K562 (cell line): ENCODE measurements around the gene CHRNA10. TPM values are rescaled to one million over a fixed set of nuclear protein-coding genes. Genes with fewer than 3 reads are reported as not detected.

Experiments
- ATAC-seq: fragments of 200-7000 bp; cut with Tn5 transposase; 3 replicates; pipeline ENCODE4 v1.9.1; 2020; ENCODE audit warnings: moderate library complexity
- BruUV-seq: library from RNA; stranded (reverse); fragments of 400-500 nt; replicated peaks from 2 replicates; lab custom pipeline; 2021; lab: Mats Ljungman, UMichigan
- CTCF ChIA-PET: fragments of 300-600 bp; formaldehyde crosslinking; extraction: SDS; loops from one replicate; lab custom pipeline; 2021; ENCODE audit warnings: low intra/inter-chr PET ratio; lab: Yijun Ruan, JAX
- POLR2A ChIA-PET: fragments of 300-600, 350-650 bp; sonication (Branson Sonifier 250); formaldehyde crosslinking; extraction: SDS; loops from one replicate; lab custom pipeline; 2021; ENCODE audit warnings: antibody characterized with exemption, inconsistent platforms; lab: Yijun Ruan, JAX
- DNase-seq, 4 experiments: peaks; one replicate each; pipeline versions ENCODE4 v3.0.0 to v3.0.0-alpha.2; 2011 to 2018; ENCODE audit warnings: low spot score in 3 of 4, mixed read lengths in 3 of 4; ENCODE audit errors: extremely low read depth in 1 of 4
- FAIRE-seq: peaks from 2 replicates; lab custom pipeline; 2011; peaks lifted over from hg19 to GRCh38; lab: Jason Lieb, UNC
- H2AFZ ChIP-seq: 2 replicates; pipeline ENCODE4 v1.6.0; 2011; ENCODE audit warnings: low read depth, low read length, control low read depth, inconsistent platforms
- H3K27ac ChIP-seq: fragments of 200-600 bp; 3 replicates; pipeline ENCODE4 v1.8.0; 2011; ENCODE audit warnings: low read depth, mild to moderate bottlenecking, control low read depth, inconsistent platforms, low read length, moderate library complexity, mixed read lengths; ENCODE audit errors: extremely low read depth
- H3K27me3 ChIP-seq, 2 experiments: fragments of 300-600 bp in 1 of 2; 2 replicates in 1 of 2; 3 replicates in 1 of 2; pipeline versions ENCODE4 v1.6.0 to v1.8.0; 2011; ENCODE audit warnings: inconsistent platforms in 2 of 2, low read length in 2 of 2, mild to moderate bottlenecking in 1 of 2, mixed read lengths in 1 of 2, moderate library complexity in 1 of 2; ENCODE audit not compliant: control insufficient read depth in 2 of 2, insufficient read depth in 2 of 2
- H3K36me3 ChIP-seq: fragments of 300-600 bp; 3 replicates; pipeline ENCODE4 v1.8.0; 2011; ENCODE audit warnings: mild to moderate bottlenecking, low read length, inconsistent platforms; ENCODE audit not compliant: control insufficient read depth, insufficient read depth
- H3K4me1 ChIP-seq, 2 experiments: fragments of 200-600 bp in 1 of 2; replicated peaks in 1 of 2; 2 replicates in 1 of 2; 3 replicates in 1 of 2; pipeline versions ENCODE4 v1.5.1 to v1.8.0; 2011; ENCODE audit warnings: inconsistent platforms in 2 of 2, low read length in 2 of 2, mild to moderate bottlenecking in 1 of 2, mixed read lengths in 1 of 2, moderate library complexity in 1 of 2; ENCODE audit not compliant: control insufficient read depth in 2 of 2, insufficient read depth in 2 of 2
- H3K4me2 ChIP-seq: 2 replicates; pipeline ENCODE4 v1.6.1; 2011; ENCODE audit warnings: low read length, control low read depth, inconsistent platforms, mixed read lengths; ENCODE audit not compliant: insufficient read depth
- H3K4me3 ChIP-seq: fragments of 200-600 bp; sonication (generic), shearing (Covaris generic); 2 replicates; pipeline ENCODE4 v1.5.1; 2016; ENCODE audit warnings: control low read depth, inconsistent platforms
- H3K79me2 ChIP-seq: fragments of 200-600 bp; 3 replicates; pipeline ENCODE4 v1.8.0; 2011; ENCODE audit warnings: low read length, inconsistent platforms; ENCODE audit not compliant: control insufficient read depth, insufficient read depth
- H3K9ac ChIP-seq, 2 experiments: 2 replicates each; pipeline versions ENCODE4 v1.6.0 to v1.6.1; 2011; ENCODE audit warnings: low read depth in 2 of 2, low read length in 2 of 2, control low read depth in 1 of 2, inconsistent platforms in 1 of 2, mild to moderate bottlenecking in 1 of 2, mixed read lengths in 1 of 2; ENCODE audit not compliant: insufficient read depth in 1 of 2
- H3K9me1 ChIP-seq: one replicate; pipeline ENCODE4 v1.6.0; 2011; ENCODE audit warnings: inconsistent platforms, mild to moderate bottlenecking, low read length, moderate library complexity; ENCODE audit not compliant: control insufficient read depth, insufficient read depth
- H3K9me3 ChIP-seq: replicated peaks from 2 replicates; pipeline ENCODE4 v1.5.1; 2011; ENCODE audit warnings: low read depth, low read length, inconsistent platforms; ENCODE audit not compliant: control insufficient read depth, insufficient read depth
- H4K20me1 ChIP-seq: replicated peaks from 2 replicates; pipeline ENCODE4 v1.6.1; 2011; ENCODE audit warnings: low read length, inconsistent platforms, mixed read lengths; ENCODE audit not compliant: control insufficient read depth, insufficient read depth
- EP400 ChIP-seq: fragments of 450-650 bp; IDR thresholded peaks from 2 replicates; pipeline ENCODE4 v1.6.1; 2017; ENCODE audit warnings: antibody characterized with exemption, mild to moderate bottlenecking, moderate library complexity
- FOXA3 ChIP-seq, 2 experiments: fragments of 450-650 bp in 1 of 2; sonication (generic) in 1 of 2; formaldehyde crosslinking; IDR thresholded peaks in 1 of 2; conservative IDR thresholded peaks in 1 of 2; 2 replicates each; pipeline versions ENCODE4 v1.4.0 to v1.8.0; 2020 to 2022; ENCODE audit warnings: mild to moderate bottlenecking in 2 of 2, missing genetic modification reagents in 1 of 2
- GTF2E2 ChIP-seq: fragments of 200-800 bp; sonication (Bioruptor generic); IDR thresholded peaks from 2 replicates; pipeline ENCODE4 v1.6.1; 2016; ENCODE audit warnings: missing genetic modification characterization, missing compliant biosample characterization
- TEAD1 ChIP-seq, 2 experiments: fragments of 450-650 bp in 1 of 2; sonication (generic) in 1 of 2; formaldehyde crosslinking; IDR thresholded peaks; 2 replicates each; pipeline versions ENCODE4 v1.4.0 to v1.8.0; 2020 to 2022; ENCODE audit warnings: mild to moderate bottlenecking in 2 of 2, missing genetic modification reagents in 1 of 2
- ZNF431 ChIP-seq: sonication (generic); formaldehyde crosslinking; IDR thresholded peaks from 2 replicates; pipeline ENCODE4 v1.8.0; 2022; ENCODE audit warnings: mild to moderate bottlenecking, missing genetic modification reagents
- WGBS: fragments of 100-300 bp; shearing (Covaris generic); methylation state at CpG from one replicate; pipeline ENCODE4 v1.1.6; 2016; ENCODE audit warnings: low coverage, mixed read lengths; ENCODE audit not compliant: insufficient coverage; ENCODE audit errors: missing lambda C conversion rate; 5-methylcytosine and 5-hydroxymethylcytosine counted together
- in situ Hi-C: fragments of 300-500 bp; cut with MboI; formaldehyde crosslinking; loops from 4 replicates; pipeline ENCODE4 v1.15.0; 2018; ENCODE audit warnings: inconsistent platforms, mixed read lengths
- intact Hi-C: fragments of 100-400 bp; cut with micrococcal nuclease; formaldehyde crosslinking; loops from 2 replicates; pipeline ENCODE4 v1.14.2; 2022
- polyA plus RNA-seq, 8 experiments: library from polyadenylated mRNA; depleted of rRNA in 4 of 8; stranded (reverse) in 5 of 8; unstranded in 3 of 8; fragments of >200 nt; fragmentation: Nextera tagmentation in 2 of 8; fragmentation: Illumina TruSeq in 1 of 8; extraction: Ambion mirVana in 2 of 8; extraction: Trizol in 1 of 8; gene quantifications; 2 replicates each; pipeline versions ENCODE4 v1.2.1 to v1.2.3, GENCODE V29; 2011 to 2014; ENCODE audit warnings: inconsistent platforms in 1 of 8, missing spikeins in 1 of 8
- total RNA-seq, 7 experiments: library from RNA; depleted of rRNA in 6 of 7; stranded (reverse); fragments of >200 nt in 6 of 7; fragmentation: Illumina TruSeq in 2 of 7; extraction: Trizol in 2 of 7; gene quantifications; 2 replicates each; pipeline versions ENCODE4 v1.2.1 to v1.2.3, GENCODE V29; 2011 to 2021; ENCODE audit warnings: low replicate concordance in 1 of 7
- TF ChIP-seq, protein P1 (sequence below): fragments of 250-450 bp; sonication (Bioruptor Pico); IDR thresholded peaks from 2 replicates; pipeline ENCODE4 v1.4.0; 2020; ENCODE audit warnings: mild to moderate bottlenecking
- TF ChIP-seq, protein P2 (sequence below): fragments of 450-650 bp; formaldehyde crosslinking; IDR thresholded peaks from 2 replicates; pipeline ENCODE4 v1.4.0; 2020; ENCODE audit warnings: mild to moderate bottlenecking, moderate library complexity

Gene CHRNA10
- total and polyA plus RNA-seq, 9 of the 15 experiments (the other 6 are each of a cell fraction or from before 2014, with no cell fraction given) = 0.35 to 1.9 (median 0.81) TPM

DNA sequence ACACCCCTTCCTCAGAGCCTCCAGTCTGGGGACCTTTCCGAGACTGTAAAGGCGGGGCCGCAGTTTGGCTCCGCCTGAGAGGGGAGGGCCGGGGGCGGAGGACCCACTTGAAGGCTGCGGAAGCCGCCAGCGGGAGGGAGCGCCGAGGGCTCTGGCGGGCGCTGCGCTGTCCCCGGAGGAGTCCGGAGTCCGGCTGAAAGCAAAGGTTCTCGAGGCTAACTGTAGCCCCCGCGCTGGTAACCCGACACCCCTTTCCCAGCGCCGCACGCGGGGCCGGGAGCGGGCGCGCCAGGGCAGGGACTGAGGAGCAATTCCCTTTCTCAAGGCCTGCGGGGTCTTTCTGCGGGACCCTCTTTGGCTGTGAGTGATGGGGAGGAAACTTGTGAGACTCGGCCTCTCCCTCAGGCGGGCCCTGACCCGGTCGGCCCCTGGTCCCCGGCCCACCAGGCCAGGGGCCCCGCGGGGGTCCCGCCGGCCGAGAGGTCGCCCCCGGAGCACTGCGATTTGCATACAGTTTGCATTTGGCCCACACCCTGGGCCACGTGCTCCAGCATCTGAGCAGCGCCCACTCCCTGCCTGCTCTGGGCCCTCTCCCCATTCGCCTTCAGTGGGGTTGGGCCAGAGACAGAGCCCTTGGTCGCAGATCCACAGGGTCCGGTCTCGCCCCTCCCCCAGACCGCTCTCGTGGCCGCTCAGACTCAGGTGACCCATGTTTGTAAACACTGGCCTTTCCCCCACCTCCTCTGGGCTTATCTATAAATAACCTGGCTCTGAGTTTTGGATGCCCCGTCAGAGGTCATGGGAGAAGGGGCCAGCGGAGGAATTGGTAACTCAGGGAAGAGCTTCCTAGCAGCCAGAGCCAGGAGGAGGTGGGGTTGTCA is 28.9 kb downstream of the CHRNA10 start (continued):
- TF ChIP-seq, protein P1, sequence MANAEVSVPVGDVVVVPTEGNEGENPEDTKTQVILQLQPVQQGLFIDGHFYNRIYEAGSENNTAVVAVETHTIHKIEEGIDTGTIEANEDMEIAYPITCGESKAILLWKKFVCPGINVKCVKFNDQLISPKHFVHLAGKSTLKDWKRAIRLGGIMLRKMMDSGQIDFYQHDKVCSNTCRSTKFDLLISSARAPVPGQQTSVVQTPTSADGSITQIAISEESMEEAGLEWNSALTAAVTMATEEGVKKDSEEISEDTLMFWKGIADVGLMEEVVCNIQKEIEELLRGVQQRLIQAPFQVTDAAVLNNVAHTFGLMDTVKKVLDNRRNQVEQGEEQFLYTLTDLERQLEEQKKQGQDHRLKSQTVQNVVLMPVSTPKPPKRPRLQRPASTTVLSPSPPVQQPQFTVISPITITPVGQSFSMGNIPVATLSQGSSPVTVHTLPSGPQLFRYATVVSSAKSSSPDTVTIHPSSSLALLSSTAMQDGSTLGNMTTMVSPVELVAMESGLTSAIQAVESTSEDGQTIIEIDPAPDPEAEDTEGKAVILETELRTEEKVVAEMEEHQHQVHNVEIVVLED = no peak
- TF ChIP-seq EP400 (peak; percentile 77; the same call in 1 of the 2 replicates), GTF2E2 (tag) (peak; percentile 53; the same call in 1 of the 2 replicates), FOXA3 (CRISPR knock-in tag; conservative IDR thresholded peaks at IDR 0.05 in 1 of 2, IDR thresholded peaks at IDR 0.05 in 1 of 2) (peak in 1 of 2 experiments; percentile 80; a peak in 3 of 4 replicates), TEAD1 (CRISPR knock-in tag; IDR thresholded peaks at IDR 0.05) (peak in 1 of 2 experiments; percentile 87; a peak in 2 of 4 replicates), ZNF431 (CRISPR knock-in tag) (peak; percentile 18; the same call in 1 of the 2 replicates)

DNA sequence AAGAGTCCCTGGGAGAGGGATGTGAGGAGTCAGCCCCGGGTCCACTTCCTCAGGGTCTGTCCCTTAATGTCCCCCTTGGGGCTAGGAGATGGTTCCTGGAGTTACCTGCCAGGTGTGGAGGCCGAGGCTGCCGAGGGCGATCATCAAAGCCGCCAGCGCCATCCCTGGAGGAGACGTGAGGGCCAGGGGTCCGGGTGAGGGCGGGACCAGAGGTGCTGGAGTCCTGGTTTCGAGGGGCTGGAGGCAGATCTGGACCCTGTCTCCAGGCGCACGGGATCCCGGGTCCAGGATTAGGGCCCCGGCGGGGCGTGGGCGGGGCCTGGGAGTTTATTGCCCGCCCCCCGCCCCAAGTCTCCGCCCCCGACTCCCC is 29.5 kb downstream of the CHRNA10 start, which contains the start of gene ART5:
TSS of gene ART5 (minus strand) at position 292 of the 370 bp plus-strand sequence. CDS start at position 162, 130 bp downstream.
- no TSS peak for BruUV-seq
- Histone ChIP-seq H3K36me3 (no peaks in the 10 kb centered on the region), H3K9me3 (peaks cover 3% of the 10 kb centered on the region; the same call in 1 of the 2 replicates), H4K20me1 (no peaks in the 10 kb centered on the region), H3K4me3 (peak within 1 kb of the TSS; percentile 48), H3K27me3 (peaks cover 6 to 29% of the 10 kb centered on the region in 2 experiments; a peak in 4 of 5 replicates), H3K27ac (peak within 1 kb of the TSS; percentile 74), H2AFZ (peak within 1 kb of the TSS; percentile 74), H3K4me1 (peaks cover 21 to 29% of the 10 kb centered on the region in 2 experiments; a peak in 4 of 5 replicates), H3K9ac (peak within 1 kb of the TSS; percentile 67 to 87), H3K9me1 (no peaks in the 10 kb centered on the region), H3K79me2 (no peaks in the 10 kb centered on the region), H3K4me2 (peak within 1 kb of the TSS; percentile 80)
- WGBS = 3% methylated on average over 10 of the region's 21 CpGs
- intact Hi-C loops (no loop called here), in situ Hi-C loops (no loop called here)
- ChIA-PET CTCF (no interaction called here), POLR2A (no interaction called here)
- TF ChIP-seq, protein P2, sequence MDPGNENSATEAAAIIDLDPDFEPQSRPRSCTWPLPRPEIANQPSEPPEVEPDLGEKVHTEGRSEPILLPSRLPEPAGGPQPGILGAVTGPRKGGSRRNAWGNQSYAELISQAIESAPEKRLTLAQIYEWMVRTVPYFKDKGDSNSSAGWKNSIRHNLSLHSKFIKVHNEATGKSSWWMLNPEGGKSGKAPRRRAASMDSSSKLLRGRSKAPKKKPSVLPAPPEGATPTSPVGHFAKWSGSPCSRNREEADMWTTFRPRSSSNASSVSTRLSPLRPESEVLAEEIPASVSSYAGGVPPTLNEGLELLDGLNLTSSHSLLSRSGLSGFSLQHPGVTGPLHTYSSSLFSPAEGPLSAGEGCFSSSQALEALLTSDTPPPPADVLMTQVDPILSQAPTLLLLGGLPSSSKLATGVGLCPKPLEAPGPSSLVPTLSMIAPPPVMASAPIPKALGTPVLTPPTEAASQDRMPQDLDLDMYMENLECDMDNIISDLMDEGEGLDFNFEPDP (CRISPR knock-in tag) = no peak
- FAIRE-seq (no peak), ATAC-seq (no peak), DNase-seq (no peak)
